CD14-positive monocyte (primary cell): ENCODE measurements around the gene DOCK3. TPM values are rescaled to one million over a fixed set of nuclear protein-coding genes. Genes with fewer than 3 reads are reported as not detected.

Source experiments
- DNase-seq, 3 donors: peaks; one replicate each; pipeline ENCODE4 v3.0.0-alpha.2; 2011 to 2022
- H2AFZ ChIP-seq: 2 replicates; pipeline ENCODE4 v1.6.0; 2012; ENCODE audit warnings: mild to moderate bottlenecking, low read depth, low read length, inconsistent platforms; ENCODE audit not compliant: insufficient read depth, poor library complexity, severe bottlenecking
- H3K27ac ChIP-seq, 2 donors: 1 replicate in 1 of 2; 2 replicates in 1 of 2; pipeline ENCODE4 v1.5.1; 2012 to 2013; ENCODE audit warnings: low read length in 2 of 2, control low read depth in 1 of 2, inconsistent platforms in 1 of 2, low read depth in 1 of 2, mild to moderate bottlenecking in 1 of 2
- H3K27me3 ChIP-seq, 2 donors: one replicate each; pipeline versions ENCODE4 v1.6.0 to v1.6.1; 2011 to 2013; ENCODE audit warnings: low read length in 2 of 2; ENCODE audit not compliant: control insufficient read depth in 2 of 2, insufficient read depth in 2 of 2
- H3K36me3 ChIP-seq, 2 donors: replicated peaks in 1 of 2; 1 replicate in 1 of 2; 2 replicates in 1 of 2; pipeline versions ENCODE4 v1.5.1 to v1.6.1; 2012 to 2013; ENCODE audit warnings: low read length in 2 of 2, control low read depth in 1 of 2, inconsistent platforms in 1 of 2, mild to moderate bottlenecking in 1 of 2; ENCODE audit not compliant: insufficient read depth in 2 of 2, control insufficient read depth in 1 of 2
- H3K4me1 ChIP-seq, 2 donors: 1 replicate in 1 of 2; 2 replicates in 1 of 2; pipeline versions ENCODE4 v1.5.1 to v1.6.1; 2012 to 2013; ENCODE audit warnings: low read length in 2 of 2, control low read depth in 1 of 2, inconsistent platforms in 1 of 2, mild to moderate bottlenecking in 1 of 2, moderate library complexity in 1 of 2; ENCODE audit not compliant: insufficient read depth in 2 of 2, control insufficient read depth in 1 of 2
- H3K4me2 ChIP-seq: replicated peaks from 2 replicates; pipeline ENCODE3; 2012; ENCODE audit warnings: low read length, moderate library complexity, mild to moderate bottlenecking; ENCODE audit not compliant: poor library complexity, severe bottlenecking; ENCODE audit errors: extremely low read depth
- H3K4me3 ChIP-seq, 3 experiments: fragments of 200-600 bp in 1 of 3; sonication (generic) in 1 of 3; replicated peaks in 1 of 3; 1 replicate in 2 of 3; 2 replicates in 1 of 3; pipeline ENCODE4 v1.5.1; 2011 to 2013; ENCODE audit warnings: low read length in 3 of 3, mild to moderate bottlenecking in 3 of 3, control low read depth in 2 of 3, low read depth in 2 of 3, inconsistent platforms in 1 of 3, moderate library complexity in 1 of 3
- H3K79me2 ChIP-seq: 2 replicates; pipeline ENCODE4 v1.6.0; 2012; ENCODE audit warnings: mild to moderate bottlenecking, control low read depth, inconsistent platforms, low read length, moderate library complexity; ENCODE audit not compliant: insufficient read depth
- H3K9ac ChIP-seq: 2 replicates; pipeline ENCODE4 v1.6.0; 2017; ENCODE audit warnings: low read length, mild to moderate bottlenecking; ENCODE audit not compliant: insufficient read depth, poor library complexity, severe bottlenecking
- H3K9me3 ChIP-seq, 2 donors: replicated peaks in 1 of 2; 1 replicate in 1 of 2; 2 replicates in 1 of 2; pipeline versions ENCODE4 v1.5.1 to v1.6.1; 2012 to 2013; ENCODE audit warnings: low read length in 2 of 2, control low read depth in 1 of 2; ENCODE audit not compliant: control insufficient read depth in 1 of 2, insufficient read depth in 1 of 2
- H4K20me1 ChIP-seq: 2 replicates; pipeline ENCODE4 v1.6.0; 2012; ENCODE audit warnings: mild to moderate bottlenecking, low read length, control low read depth, moderate library complexity; ENCODE audit not compliant: insufficient read depth
- H3K27ac Mint-ChIP-seq, 7 donors: one replicate each; pipeline ENCODE4 v1.8.0; 2020; ENCODE audit warnings: mild to moderate bottlenecking in 7 of 7, mixed read lengths in 7 of 7, moderate library complexity in 6 of 7, inconsistent platforms in 2 of 7
- H3K27me3 Mint-ChIP-seq, 3 donors: one replicate each; pipeline ENCODE4 v1.8.0; 2021 to 2022; ENCODE audit warnings: low read depth in 3 of 3, mild to moderate bottlenecking in 3 of 3, mixed read lengths in 3 of 3, moderate library complexity in 3 of 3, inconsistent platforms in 1 of 3
- H3K36me3 Mint-ChIP-seq, 2 donors: one replicate each; pipeline ENCODE4 v1.8.0; 2020; ENCODE audit warnings: mixed read lengths in 2 of 2, inconsistent platforms in 1 of 2, mild to moderate bottlenecking in 1 of 2
- H3K4me1 Mint-ChIP-seq: one replicate; pipeline ENCODE4 v1.8.0; 2020; ENCODE audit warnings: mild to moderate bottlenecking, mixed read lengths
- H3K4me3 Mint-ChIP-seq, 2 donors: one replicate each; pipeline ENCODE4 v1.8.0; 2020; ENCODE audit warnings: mild to moderate bottlenecking in 2 of 2, mixed read lengths in 2 of 2, moderate library complexity in 1 of 2
- H3K9me3 Mint-ChIP-seq, 7 donors: one replicate each; pipeline ENCODE4 v1.8.0; 2020 to 2022; ENCODE audit warnings: mixed read lengths in 7 of 7, mild to moderate bottlenecking in 6 of 7, moderate library complexity in 6 of 7, inconsistent platforms in 2 of 7
- CTCF ChIP-seq: fragments of 200-600 bp; IDR thresholded peaks from one replicate; pipeline ENCODE4 v1.8.0; 2022; ENCODE audit warnings: antibody characterized with exemption, mild to moderate bottlenecking
- WGBS: methylation state at CpG from one replicate; pipeline ENCODE4 v1.1.5; 2013; ENCODE audit warnings: missing lambda C conversion rate; ENCODE audit not compliant: insufficient coverage; 5-methylcytosine and 5-hydroxymethylcytosine counted together
- intact Hi-C, 2 donors: fragments of 100-400 bp; cut with micrococcal nuclease; formaldehyde crosslinking; loops; one replicate each; pipeline versions ENCODE4 v1.15.0 to v1.15.1; 2023
- polyA plus RNA-seq, 3 donors: library from polyadenylated mRNA; depleted of rRNA in 1 of 3; unstranded in 2 of 3; stranded (reverse) in 1 of 3; fragments of 300-500 nt in 2 of 3; fragments of >200 nt in 1 of 3; fragmentation: Illumina TruSeq in 2 of 3; gene quantifications; 1 replicate in 2 of 3; 2 replicates in 1 of 3; pipeline ENCODE4 v1.2.3, GENCODE V29; 2012 to 2021

The DOCK3 gene
- polyA plus RNA-seq, 3 donors = 0.03 TPM; not detected in 1

DNA sequence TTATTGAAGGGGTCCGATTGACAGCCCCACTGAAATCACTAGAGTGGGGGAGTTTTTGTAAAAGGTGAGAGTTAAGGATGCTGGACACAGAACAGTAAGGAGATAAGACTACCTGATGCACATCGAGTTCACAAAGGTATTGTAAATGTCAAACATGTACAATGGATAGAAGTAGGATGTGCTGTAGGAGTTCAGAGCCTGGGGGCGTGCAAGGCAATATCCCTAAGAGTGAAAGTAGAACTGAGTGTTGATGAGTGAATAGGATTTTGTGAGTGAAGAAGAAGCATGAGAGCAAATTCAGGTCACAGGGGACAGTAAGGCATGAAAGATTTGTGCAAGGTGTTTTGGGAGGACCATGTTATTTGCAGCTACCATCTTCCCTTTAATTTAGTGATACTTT lies 21.5 kb downstream of the DOCK3 start:
- no peak overlapping the region for H3K4me3 Mint-ChIP-seq
- Histone ChIP-seq H3K4me3 (no peak overlapping the region), H2AFZ (no peak overlapping the region)

DNA sequence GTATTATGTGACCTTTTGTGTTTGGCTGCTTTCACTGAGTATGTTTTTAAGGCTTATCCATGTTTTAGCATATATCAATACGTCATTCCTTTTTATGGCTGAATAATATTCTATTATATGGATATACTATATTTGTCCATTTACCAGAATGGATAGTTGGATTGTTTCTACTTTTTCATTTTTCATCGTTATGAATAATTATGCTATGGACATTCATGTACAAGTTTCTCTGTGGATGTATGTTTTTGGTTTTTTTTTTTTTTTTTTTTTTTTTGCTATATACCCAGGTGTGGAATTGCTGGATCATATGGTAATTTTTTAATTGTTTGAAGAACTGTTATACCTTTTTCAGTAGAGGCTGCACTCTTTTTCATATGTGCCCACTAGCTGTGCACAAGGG lies 23.5 kb downstream of the DOCK3 start:
- Mint-ChIP-seq H3K9me3 (peaks cover 18 to 27% (median 26%) of the 10 kb centered on the region in 7 donors), H3K27ac (no peak overlapping the region), H3K36me3 (no peaks in the 10 kb centered on the region), H3K4me1 (no peaks in the 10 kb centered on the region), H3K4me3 (no peak overlapping the region), H3K27me3 (peaks cover 2 to 10% (median 5%) of the 10 kb centered on the region in 3 donors)
- no peak overlapping the region for H3K4me3 ChIP-seq
- no peak for TF ChIP-seq CTCF
- DNase-seq = no peak
- no peak overlapping the region for H3K27ac ChIP-seq
- H3K36me3 ChIP-seq = no peaks in the 10 kb centered on the region
- no peaks in the 10 kb centered on the region for H4K20me1 ChIP-seq
- no CpG with 5 or more reads among the region's 2 CpGs for WGBS
- H3K27me3 ChIP-seq = no peaks in the 10 kb centered on the region
- no peaks in the 10 kb centered on the region for H3K79me2 ChIP-seq
- H3K4me2 ChIP-seq = no peak overlapping the region
- H2AFZ ChIP-seq = no peak overlapping the region
- no peaks in the 10 kb centered on the region for H3K4me1 ChIP-seq
- peaks cover 8 to 9% of the 10 kb centered on the region in 2 donors for H3K9me3 ChIP-seq
- intact Hi-C loops = no loop called here
- no peak overlapping the region for H3K9ac ChIP-seq

More for the DNA sequence above, 21.5 kb downstream of the DOCK3 start:
- no peaks in the 10 kb centered on the region for H3K79me2 ChIP-seq
- H3K4me2 ChIP-seq = no peak overlapping the region
- H3K27me3 ChIP-seq = no peaks in the 10 kb centered on the region
- H3K9me3 ChIP-seq = peaks cover 8 to 9% of the 10 kb centered on the region in 2 donors
- Mint-ChIP-seq H3K27me3 (peaks cover 1 to 8% (median 5%) of the 10 kb centered on the region in 3 donors), H3K4me1 (no peaks in the 10 kb centered on the region), H3K36me3 (no peaks in the 10 kb centered on the region), H3K9me3 (peaks cover 7 to 25% (median 19%) of the 10 kb centered on the region in 7 donors), H3K27ac (no peak overlapping the region)
- H3K4me1 ChIP-seq = no peaks in the 10 kb centered on the region
- no peaks in the 10 kb centered on the region for H4K20me1 ChIP-seq
- H3K36me3 ChIP-seq = no peaks in the 10 kb centered on the region
- WGBS = 94% methylated on average over 3 of the region's 3 CpGs
- no peak for DNase-seq
- H3K9ac ChIP-seq = no peak overlapping the region
- intact Hi-C loops = no loop called here
- no peak for TF ChIP-seq CTCF
- H3K27ac ChIP-seq = no peak overlapping the region
